Osteoblast (primary cell): ENCODE measurements around the gene CYS1. TPM values are rescaled to one million over a fixed set of nuclear protein-coding genes. Genes with fewer than 3 reads are reported as not detected.

Experiments
- DNase-seq: peaks from one replicate; pipeline ENCODE4 v3.0.0; 2011; ENCODE audit warnings: low spot score, mixed read lengths; ENCODE audit not compliant: insufficient read length; ENCODE audit errors: missing footprints
- H2AFZ ChIP-seq: 2 replicates; pipeline ENCODE4 v1.6.0; 2011; ENCODE audit warnings: mild to moderate bottlenecking, low read length
- H3K27ac ChIP-seq: 2 replicates; pipeline ENCODE4 v1.5.1; 2011; ENCODE audit warnings: mild to moderate bottlenecking, low read depth, low read length, moderate library complexity
- H3K27me3 ChIP-seq: 2 replicates; pipeline ENCODE4 v1.6.0; 2012; ENCODE audit warnings: mild to moderate bottlenecking, control low read depth, inconsistent platforms, low read length, moderate library complexity; ENCODE audit not compliant: insufficient read depth
- H3K36me3 ChIP-seq: 2 replicates; pipeline ENCODE4 v1.5.1; 2011; ENCODE audit warnings: mild to moderate bottlenecking, low read length, control low read depth, moderate library complexity; ENCODE audit not compliant: insufficient read depth
- H3K4me1 ChIP-seq: 2 replicates; pipeline ENCODE4 v1.5.1; 2011; ENCODE audit warnings: mild to moderate bottlenecking, low read length, control low read depth, moderate library complexity; ENCODE audit not compliant: insufficient read depth
- H3K4me2 ChIP-seq: 2 replicates; pipeline ENCODE4 v1.6.0; 2011; ENCODE audit warnings: mild to moderate bottlenecking, low read length; ENCODE audit not compliant: insufficient read depth
- H3K4me3 ChIP-seq: fragments of 200-600 bp; sonication (generic); 3 replicates; pipeline ENCODE4 v1.5.1; 2012; ENCODE audit warnings: mild to moderate bottlenecking, low read length, inconsistent platforms; ENCODE audit not compliant: insufficient read depth
- H3K79me2 ChIP-seq: 2 replicates; pipeline ENCODE4 v1.6.0; 2012; ENCODE audit warnings: mild to moderate bottlenecking, low read length, control low read depth, inconsistent platforms; ENCODE audit not compliant: insufficient read depth
- H3K9me3 ChIP-seq: 2 replicates; pipeline ENCODE4 v1.5.1; 2011; ENCODE audit warnings: low read depth, low read length, control low read depth
- H4K20me1 ChIP-seq: 2 replicates; pipeline ENCODE4 v1.6.0; 2012; ENCODE audit warnings: mild to moderate bottlenecking, low read length, control low read depth; ENCODE audit not compliant: insufficient read depth
- CTCF ChIP-seq: IDR thresholded peaks from 2 replicates; pipeline ENCODE4 v1.5.1; 2011; ENCODE audit warnings: mild to moderate bottlenecking, low read depth, low read length, moderate library complexity; ENCODE audit errors: extremely low read depth
- total RNA-seq: library from RNA; depleted of rRNA; stranded (reverse); fragments of >200 nt; gene quantifications from 2 replicates; pipeline ENCODE4 v1.2.3, GENCODE V29; 2012

Gene CYS1
- total RNA-seq, 1 donor = 0.36 TPM

- no peak overlapping the region for H2AFZ ChIP-seq
- no peak overlapping the region for H3K4me2 ChIP-seq
- H3K36me3 ChIP-seq = no peaks in the 10 kb centered on the region
- TF ChIP-seq CTCF = no peak
- peaks cover 51% of the 10 kb centered on the region for H3K27me3 ChIP-seq
- H3K79me2 ChIP-seq = no peaks in the 10 kb centered on the region
- H3K4me3 ChIP-seq = peak overlapping the region; percentile 10
- H3K27ac ChIP-seq = no peak overlapping the region
- DNase-seq = no peak
- H3K9me3 ChIP-seq = no peaks in the 10 kb centered on the region
- no peaks in the 10 kb centered on the region for H3K4me1 ChIP-seq
- H4K20me1 ChIP-seq = no peaks in the 10 kb centered on the region
Observed at GRCh38 chr2:10091182-10091888, 11.1 kb upstream of the CYS1 start.

- Histone ChIP-seq H3K27ac (no peak overlapping the region), H3K4me3 (no peak overlapping the region), H3K4me2 (no peak overlapping the region), H3K4me1 (no peaks in the 10 kb centered on the region), H3K36me3 (no peaks in the 10 kb centered on the region), H2AFZ (no peak overlapping the region), H3K9me3 (no peaks in the 10 kb centered on the region), H3K27me3 (peaks cover 65% of the 10 kb centered on the region), H4K20me1 (no peaks in the 10 kb centered on the region), H3K79me2 (no peaks in the 10 kb centered on the region)
- TF ChIP-seq CTCF = no peak
- no peak for DNase-seq
Observed at GRCh38 chr2:10089565-10090190, 9.5 kb upstream of the CYS1 start.

GRCh38 chr2:10087360-10087759 lies 7.1 kb upstream of the CYS1 start:
- H3K27ac ChIP-seq = no peak overlapping the region
- no peaks in the 10 kb centered on the region for H3K4me1 ChIP-seq
- DNase-seq = no peak
- no peak overlapping the region for H3K4me3 ChIP-seq
- no peak overlapping the region for H2AFZ ChIP-seq
- no peaks in the 10 kb centered on the region for H4K20me1 ChIP-seq
- no peaks in the 10 kb centered on the region for H3K9me3 ChIP-seq
- no peaks in the 10 kb centered on the region for H3K79me2 ChIP-seq
- no peak for TF ChIP-seq CTCF
- no peak overlapping the region for H3K4me2 ChIP-seq
- no peaks in the 10 kb centered on the region for H3K36me3 ChIP-seq
- H3K27me3 ChIP-seq = peaks cover 81% of the 10 kb centered on the region

- no peak overlapping the region for H3K4me2 ChIP-seq
- H3K9me3 ChIP-seq = no peaks in the 10 kb centered on the region
- no peak overlapping the region for H3K4me3 ChIP-seq
- peak; percentile 60 for DNase-seq
- H2AFZ ChIP-seq = no peak overlapping the region
- no peak for TF ChIP-seq CTCF
- H3K27me3 ChIP-seq = peaks cover 83% of the 10 kb centered on the region
- no peak overlapping the region for H3K27ac ChIP-seq
- H3K36me3 ChIP-seq = no peaks in the 10 kb centered on the region
- H4K20me1 ChIP-seq = no peaks in the 10 kb centered on the region
- H3K79me2 ChIP-seq = no peaks in the 10 kb centered on the region
- no peaks in the 10 kb centered on the region for H3K4me1 ChIP-seq
Observed at GRCh38 chr2:10086950-10087349, 6.7 kb upstream of the CYS1 start.
